ENCODE measurements around the gene SLC34A3.
A peak's percentile ranks its signal among the peaks of the same experiment; 100 is the strongest.
"Not testable (repeated sequence)": the region's sequence is repeated elsewhere in the genome, so short reads cannot be mapped to it uniquely, and the experiment has no call there.

Gene SLC34A3

DNA sequence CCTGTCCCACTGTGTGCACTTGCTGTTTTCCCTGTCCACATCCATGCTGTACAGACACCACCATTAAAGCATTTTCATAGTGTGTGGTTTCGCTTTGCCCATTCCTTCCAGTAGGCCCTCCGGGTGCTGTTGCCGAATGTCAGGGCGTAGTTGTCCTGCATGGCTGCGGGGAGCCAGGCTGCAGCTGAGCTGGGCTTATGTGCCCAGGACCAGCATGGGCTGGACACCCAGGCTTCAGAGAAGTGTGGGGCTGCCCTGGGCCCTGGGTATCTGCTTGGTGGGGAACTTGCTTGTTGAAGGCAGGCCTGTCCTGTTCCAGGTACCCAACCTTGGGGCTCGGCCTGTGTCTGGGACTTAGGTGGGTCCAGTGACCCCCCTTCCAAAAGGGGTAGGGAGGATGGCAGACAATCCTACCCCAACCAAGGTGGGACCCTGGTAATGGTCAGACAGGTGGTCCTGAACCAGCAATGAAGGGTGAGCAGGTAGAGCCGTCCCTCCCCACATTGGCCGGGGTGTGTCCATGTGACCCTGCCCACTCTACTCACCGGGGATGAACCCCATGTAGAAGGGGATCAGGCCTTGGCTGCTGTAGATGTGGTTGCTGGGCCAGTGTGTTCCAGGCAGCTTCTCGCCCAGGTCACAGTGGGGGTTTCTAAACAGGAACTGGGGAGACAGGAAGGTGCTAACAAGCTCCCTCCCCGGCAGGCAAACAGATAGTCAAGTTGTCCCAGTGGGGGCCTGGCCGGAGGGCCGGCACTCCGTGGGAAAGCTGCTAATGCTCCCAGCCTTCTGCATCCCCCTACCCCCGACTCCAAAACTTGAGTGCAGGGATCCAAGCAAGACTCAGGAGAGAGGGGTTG, 13.2 kb downstream of the SLC34A3 start:
- DNase-seq = no peak

DNA sequence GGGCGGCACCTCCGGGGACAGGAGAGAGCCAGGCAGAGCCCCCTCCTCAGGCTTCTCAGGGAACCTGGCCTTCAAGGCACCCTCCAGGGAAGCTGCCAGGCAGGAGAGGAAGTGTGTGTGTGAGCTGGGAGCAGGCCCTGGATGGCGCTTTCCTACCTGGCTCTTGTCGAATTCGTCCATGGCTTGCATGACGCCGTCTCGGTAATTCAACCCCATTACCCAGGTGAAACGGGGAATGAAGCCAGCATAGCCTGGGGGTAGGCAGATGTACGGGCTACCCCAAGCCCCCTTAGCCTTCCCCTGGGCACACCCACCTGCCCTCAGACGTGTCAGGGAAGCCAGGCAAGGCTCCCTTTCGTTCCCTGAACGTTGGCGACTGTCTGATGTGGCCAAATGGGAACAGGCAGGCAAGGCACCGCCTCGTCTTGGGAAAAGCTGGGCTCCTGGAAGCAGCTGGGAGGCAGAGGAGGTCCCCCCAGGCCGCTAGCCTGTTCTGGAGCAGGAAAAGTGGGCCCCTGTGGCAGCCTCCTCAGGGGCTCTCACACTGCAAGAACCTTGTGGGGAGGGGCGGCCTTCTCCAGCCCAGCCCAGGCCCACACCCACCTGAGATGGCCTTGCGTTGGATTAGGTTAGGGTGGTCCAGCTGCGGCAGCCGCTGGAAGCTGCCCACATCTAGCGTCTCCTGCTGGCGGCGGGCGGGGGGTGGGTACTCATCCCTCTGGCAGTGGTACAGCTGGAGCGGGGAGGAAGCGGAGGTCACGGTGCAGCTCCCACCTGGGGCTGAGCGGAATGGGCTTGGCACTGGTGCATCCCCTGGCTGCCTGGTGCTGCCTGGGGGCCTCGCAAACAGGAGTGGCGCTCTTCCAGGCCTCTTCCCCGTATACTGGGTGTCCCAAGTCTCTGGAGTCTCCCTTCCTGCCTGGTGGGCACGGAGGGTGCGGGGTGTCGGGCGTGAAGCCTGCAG, 14.1 kb downstream of the SLC34A3 start:
- DNase-seq = no peak

DNA sequence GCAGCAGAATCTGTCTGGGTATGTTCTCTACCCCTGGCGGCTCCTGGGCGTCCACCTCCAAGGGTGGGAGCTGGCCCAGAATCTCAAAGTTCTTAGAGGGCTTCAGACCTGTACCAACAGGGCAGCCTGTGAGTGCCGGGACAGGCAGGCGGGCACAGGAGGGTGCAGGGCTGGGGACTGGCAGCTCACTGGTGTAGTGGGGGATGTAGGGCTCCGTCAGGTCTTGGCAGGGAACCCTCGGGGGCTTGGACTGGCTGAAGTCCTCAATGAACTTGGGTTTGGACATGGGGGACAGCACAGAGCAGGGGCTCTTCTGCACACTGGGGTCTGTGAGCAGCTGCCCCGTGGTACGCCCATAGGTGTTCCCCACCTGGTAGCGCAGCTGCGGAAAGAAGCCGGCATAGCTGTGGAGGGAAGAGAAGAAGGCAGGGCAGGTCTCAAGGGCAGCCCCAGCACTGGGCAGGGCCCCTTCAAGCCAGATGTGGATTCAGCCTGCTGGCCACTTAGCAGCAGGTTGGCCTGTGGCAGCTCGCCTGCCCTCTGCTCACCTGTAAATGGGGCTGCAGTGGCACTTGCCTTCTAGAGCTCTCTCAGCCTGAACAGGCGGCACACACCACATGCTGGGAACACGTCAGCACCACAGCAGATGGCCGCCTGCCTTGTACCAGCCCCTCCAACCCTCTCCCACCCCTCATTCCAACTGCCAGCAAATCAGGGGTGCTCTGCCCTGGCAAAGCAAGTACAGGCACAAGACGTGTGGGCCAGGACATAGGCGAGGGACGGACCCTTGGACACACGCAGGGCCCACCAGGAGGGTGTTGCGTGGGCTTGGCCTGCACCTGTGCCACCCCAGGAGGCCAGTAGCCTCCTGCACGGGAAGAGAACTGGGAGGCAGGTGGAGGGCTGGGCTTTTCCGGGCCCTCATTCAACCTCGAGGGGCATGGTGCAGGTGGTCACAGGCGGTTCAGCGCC, 15.0 kb downstream of the SLC34A3 start:
- DNase-seq = no peak

DNA sequence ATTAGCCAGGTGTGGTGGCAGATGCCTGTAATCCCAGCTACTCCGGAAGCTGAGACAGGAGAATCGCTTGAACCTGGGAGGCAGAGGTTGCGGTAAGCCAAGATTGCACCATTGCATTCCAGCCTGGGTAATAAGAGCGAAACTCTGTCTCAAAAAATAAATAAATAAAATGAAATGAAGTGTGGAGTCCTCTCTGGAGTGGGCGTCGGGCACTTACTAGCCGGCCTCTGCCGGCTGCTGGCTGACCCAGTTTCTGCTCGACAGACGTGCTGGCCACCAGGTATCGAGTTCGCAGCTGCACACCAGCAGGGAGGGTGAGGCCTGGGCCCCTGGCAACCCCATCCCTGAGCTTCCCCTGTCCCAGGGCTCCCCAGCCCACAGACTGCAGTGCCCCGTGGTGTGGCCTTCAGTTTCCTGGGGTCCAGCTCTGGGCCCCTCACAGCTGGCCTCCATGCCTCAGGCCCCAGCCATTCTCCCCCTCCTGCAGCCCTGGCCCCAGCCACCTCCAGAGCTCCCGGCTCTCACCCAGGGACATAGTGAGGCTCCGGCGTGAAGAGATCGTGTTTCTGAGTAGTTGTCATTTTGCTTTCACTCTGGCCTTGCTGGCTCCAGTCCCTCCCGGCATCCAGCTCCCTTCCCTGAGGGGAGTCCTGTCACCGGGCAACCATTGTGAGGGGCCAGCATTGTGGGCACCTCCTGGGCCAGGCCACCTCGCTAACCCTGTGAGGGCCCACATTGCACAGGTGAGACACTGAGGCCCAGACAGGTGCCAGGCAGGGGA, 16.6 kb downstream of the SLC34A3 start:
- DNase-seq = no peak

DNA sequence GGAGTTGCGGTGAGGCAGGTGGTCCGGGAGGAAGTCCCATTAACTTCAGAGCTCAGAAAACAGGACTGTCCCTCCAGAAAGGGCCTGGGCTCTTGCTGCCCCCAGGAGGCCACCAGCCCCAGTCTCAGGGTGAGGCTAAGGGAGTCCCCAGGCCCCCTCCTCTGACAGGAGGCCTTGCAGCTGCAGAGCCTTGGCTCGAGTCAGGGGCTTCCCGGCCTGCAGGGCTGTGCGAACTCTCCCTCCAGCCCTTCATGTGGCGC, 17.1 kb downstream of the SLC34A3 start:
- no peak for DNase-seq

DNA sequence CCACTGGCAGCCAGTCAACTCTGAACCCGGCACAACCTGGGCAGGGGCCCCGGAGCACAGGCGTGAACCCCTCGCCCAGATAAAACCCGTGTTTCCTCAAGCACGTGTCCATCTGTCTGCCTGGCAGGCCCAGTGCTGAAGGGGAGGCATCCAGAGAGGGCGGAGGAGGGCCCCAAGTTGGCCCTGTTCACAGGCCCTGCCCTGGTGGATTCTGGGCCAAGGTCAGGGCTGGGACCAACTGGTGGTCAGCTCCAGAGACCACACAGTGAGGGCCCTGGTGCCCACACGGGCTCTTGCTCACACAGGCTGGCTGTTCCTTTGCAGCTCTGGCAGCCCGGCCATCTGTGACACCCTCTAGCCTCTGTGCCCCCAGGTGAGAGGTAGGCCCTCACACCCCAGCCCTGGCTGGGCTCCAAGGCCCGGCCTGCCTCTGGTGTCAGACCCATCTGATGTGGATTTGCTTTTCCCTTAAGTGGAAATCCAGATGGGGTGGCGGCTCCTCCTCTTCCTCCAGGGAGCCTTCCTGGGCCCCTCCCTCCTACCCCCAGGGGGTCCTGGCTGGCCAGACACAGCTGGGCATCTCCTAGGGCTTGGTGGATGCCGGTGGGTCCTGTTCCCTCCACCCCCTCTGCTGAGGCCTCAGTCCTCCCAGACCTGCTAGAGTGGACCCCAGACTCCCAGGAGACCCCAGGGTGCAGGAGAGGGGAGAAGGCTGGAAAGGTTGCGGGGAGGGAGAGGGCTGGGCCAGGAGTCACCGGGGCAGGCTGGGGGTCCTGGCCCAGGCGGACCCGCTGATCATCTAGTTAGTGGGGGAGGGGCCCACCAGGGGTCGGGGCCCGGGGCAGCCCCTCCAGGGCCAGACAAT, 19.9 kb downstream of the SLC34A3 start:
- DNase-seq = no peak

DNA sequence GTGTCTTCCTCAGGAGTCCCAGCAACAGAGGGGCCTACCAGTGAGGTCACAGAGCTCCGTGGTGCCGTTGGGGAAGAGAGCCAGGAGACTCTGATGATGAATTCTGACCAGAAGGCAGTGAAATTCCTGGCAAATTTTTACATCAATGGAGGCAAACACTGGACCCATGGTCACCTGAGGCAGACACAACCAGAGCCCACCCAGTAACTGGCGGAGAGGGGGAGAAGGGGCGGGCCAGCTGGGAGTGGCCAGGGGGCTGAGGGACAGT, 20.4 kb downstream of the SLC34A3 start, which contains the start of gene STPG3:
Gene STPG3, plus strand, starts transcription at position 93 of the 268 bp plus-strand sequence. Its CDS starts 1 bp downstream, at position 94.
- no peak for DNase-seq

DNA sequence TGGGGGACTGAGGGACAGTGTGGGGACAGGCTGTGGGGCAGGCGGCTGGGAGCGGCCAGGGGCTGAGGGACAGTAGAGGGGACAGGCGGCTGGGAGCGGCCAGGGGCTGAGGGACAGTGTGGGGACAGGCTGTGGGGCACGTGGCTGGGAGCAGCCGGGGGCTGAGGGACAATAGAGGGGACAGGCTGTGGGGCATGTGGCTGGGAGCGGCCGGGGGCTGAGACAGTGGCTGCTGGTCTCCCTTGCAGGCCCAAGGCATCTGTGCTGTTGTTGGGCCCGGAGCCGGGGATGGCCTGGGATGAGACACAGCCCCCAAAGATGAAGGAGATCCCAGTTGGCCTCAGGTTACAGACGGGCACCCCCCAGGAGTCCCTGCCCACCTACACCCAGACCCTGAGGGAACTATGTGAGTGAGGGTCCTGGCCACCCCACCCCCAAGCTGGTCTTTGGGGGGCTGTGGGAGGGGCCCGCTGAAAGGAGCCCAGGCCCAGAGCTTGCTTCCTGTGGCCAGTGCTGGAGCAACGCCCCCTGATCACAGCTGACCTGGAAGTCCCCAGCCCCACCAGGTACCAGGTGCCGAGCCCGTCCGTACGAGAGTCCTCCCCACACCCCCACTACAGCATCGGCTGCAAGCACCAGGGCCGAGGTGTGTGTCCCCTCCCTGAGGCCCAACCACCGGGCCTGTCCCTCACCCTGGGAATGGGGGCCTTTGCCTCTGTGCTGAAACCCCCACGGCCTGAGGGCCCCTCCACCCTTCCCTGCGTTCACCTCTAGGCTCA, 21.0 kb downstream of the SLC34A3 start:
- DNase-seq = no peak

DNA sequence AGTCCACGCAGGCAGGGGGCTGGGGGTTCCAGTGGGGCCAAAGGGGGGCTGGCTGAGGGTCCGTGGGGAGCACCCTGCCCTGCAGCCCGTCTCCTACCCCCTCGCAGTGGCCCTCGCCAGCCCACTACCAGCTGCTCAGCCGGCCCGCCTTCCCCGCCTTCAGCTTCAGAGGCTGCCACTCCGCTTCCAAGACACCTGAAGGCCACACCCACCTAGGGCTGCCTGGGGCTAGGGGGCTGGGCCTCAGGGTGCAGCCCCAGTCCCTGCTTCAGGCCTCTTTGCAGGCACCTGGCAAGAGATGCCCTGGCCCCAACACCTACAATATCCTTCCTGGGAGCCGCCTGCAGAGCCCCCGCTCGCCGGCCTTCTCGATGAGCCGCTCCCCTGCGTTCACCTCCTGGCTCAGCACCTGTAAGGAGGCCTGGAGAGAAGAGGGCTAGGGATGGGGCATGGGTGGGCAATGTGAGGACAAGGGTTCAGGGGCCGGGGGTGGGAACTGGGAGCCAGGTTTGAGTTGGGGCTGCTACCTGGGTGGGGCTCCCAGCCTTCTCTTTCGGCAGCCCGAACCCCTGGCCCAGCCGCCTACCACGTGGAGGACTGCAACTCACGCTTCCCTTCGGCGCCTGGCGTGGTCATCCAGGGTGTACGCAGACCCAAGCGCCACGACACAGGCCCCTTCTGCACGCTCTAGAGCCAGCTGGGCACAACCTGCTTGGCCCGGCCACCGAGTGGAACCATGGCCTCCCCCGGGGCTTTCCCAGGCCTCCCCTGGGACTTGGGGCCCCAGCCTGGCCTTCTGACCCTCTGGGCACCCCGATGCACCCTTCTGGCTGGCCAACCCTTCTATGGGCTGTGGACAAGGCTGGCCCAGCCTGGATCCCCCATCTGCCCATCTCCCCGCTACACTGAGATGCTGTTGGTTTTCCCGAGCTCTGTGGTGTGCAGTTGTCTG, 22.1 kb downstream of the SLC34A3 start:
- no peak for DNase-seq

DNA sequence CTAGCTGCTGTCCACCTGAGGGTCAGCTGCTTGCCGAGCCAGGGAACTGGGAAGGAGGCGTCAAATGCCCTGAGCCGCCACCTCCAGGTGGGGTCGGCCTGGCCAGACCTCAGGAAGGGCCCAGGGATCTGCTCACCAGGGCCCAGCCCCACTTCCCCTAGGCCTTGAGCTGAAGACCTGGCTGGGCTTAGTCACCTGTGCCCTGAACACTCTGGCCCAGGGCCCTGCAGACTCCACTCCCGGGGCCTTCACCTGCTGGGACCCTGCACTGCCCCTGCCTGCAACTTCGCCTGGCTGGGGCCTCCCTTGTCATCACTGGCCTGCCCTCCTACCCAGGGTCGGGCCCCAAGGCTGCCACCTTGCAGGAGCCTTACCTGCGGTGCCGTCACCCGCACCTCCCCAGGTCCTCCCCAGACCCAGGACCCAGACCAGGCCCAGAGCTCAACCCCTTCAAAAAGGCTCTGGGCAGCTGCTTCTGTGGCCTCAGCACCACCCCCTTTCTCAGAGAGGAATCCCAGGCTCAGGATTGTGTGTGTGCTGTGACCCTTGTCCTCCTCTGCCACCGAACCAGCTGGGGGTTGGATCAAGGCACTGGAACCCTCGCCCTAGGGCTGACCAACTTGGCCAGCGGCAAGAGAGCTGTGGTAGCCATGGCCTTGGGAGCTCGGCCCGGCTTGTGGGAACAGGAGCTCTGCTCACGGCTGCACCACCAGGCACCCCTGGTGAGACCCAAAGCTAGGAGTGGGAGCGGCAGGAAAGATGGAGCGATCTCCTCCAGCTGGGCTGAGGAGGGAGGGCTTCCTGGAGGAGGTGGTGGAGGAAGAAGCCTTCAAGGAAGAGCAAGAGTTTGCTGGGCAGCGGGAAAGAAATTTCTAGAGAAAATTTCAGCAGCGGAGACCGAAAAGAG, 23.3 kb downstream of the SLC34A3 start:
- DNase-seq = no peak

DNA sequence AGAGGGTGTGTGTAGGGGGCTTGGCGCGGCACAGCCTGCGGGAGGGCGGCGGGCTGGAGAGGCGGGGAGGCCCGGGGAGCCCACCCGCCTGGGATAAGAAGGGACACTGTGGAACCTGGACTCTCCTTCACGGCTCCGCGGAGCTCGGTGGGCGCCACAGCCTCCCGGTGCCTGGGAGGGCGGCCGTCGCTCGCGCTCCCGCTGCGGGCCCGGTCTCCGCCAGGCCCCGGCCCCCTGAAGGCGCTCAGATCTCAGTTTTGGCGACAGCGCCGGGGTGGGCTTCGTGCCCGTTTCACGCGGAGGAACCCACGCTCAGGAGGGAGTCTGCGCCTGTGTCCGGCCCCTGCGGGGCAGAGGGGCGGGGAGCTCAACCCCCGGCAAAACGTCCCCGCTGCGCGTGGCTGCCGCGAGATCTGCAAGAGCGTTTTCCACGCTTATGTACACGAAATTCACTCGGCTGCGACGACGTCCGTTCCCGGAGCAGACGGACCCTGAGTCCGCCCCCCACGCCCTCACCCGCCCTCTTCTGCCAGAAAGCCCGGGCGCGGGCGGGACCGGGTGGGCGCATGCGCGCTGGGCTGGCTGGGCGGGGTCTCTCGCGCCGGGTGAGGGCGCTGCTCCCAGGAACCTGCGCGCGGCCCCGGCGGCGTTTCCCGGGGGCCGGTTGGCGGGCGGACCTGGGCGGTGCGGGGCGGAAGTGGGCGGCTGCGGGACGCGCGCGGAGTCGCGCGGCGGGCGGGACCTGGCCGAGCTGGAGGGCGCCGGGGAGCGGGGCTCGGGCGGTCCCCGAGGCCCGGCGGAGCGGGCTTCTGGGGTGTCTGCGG, 24.1 kb downstream of the SLC34A3 start, which contains the start of gene NELFB:
Gene NELFB, plus strand, starts transcription at position 704 of the 824 bp plus-strand sequence.
- peak; percentile 90 for DNase-seq

DNA sequence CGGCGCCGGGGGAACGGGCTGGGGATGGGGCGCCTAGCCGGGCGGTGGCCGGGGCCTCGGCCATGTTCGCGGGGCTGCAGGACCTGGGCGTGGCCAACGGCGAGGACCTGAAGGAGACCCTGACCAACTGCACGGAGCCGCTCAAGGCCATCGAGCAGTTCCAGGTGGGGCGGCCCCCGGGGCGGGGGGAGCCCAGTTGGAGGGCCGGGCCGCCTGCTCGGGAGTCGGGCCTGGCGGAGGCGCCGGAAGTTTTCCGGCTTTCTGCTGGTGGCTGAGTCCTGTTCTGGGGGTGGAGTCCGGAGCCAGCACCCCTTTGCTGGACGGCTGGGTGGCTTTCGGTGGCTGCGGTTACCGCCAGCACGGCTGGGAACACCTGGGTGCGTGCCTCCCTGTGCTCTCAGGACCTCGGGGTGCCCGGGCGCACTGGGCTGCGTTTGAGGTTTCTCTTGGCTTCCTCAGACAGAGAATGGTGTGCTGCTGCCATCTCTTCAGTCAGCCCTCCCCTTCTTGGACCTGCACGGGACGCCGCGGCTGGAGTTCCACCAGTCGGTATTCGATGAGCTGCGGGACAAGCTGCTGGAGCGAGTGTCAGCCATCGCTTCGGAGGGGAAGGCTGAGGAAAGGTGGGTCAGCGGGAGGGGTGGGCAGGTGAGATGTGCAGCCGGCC, 24.9 kb downstream of the SLC34A3 start:
- DNase-seq = no peak

DNA sequence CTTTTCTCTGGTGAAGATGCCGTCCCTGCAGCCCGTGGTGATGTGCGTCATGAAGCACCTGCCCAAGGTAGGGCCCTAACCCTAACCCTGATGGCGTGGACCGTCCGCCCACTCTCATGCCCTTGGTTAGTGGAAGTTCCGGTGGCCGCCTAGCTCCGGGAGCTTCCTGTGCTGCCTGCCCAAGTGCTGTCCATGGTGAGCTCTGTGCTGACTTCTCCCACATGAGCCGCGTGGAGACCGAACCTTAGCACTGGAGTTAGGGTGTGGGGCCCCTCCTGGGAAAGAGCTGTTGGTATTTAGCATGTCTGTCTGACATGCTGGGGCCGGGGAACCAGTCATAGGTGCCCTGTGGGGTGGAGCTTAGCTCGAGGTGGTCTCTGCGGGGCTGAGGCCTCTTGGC, 25.7 kb downstream of the SLC34A3 start:
- DNase-seq = no peak

DNA sequence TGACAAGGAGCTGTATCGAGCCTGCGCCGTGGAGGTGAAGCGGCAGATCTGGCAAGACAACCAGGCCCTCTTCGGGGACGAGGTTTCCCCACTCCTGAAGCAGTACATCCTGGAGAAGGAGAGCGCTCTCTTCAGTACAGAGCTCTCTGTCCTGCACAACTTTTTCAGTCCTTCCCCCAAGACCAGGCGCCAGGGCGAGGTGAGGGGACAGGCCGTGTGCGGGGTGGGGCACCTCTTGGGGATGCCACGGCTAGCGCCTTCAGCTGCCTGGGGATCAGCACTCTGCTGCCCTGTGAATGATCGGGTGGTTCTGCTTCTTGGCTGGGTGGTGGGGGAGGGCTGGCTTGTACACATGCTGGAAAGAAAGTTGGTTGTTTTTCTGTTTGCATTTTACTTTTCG, 26.2 kb downstream of the SLC34A3 start:
- no peak for DNase-seq

DNA sequence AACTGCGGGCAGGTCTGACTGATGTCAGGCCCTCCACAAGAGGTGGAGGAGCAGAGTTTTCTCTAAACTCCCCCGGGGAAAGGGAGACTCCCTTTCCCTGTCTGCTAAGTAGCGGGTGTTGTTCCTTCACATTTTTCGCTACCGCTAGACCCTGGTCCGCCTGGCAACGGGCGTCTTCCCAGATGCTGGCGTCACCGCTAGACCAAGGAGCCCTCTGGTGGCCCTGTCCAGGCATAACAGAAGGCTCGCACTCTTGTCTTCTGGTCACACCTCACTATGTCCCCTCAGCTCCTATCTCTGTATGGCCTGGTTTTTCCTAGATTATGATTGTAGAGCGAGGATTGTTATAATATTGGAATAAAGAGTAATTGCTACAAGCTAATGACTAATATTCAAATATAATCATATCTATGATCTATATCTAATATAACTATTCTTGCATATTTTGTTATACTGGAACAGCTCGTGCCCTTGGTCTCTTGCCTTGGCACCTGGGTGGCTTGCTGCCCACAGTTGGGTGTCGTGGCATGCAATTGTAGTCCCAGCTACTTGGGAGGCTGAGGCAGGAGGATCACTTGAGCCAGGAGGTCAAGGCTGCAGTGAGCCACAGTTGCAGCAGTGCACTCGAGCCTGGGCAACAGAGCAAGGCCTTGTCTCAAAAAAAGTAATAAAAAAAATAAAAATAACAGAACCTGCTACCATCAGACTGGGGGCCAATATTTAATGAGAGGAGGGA, 31.6 kb downstream of the SLC34A3 start:
- not testable (repeated sequence) for DNase-seq

DNA sequence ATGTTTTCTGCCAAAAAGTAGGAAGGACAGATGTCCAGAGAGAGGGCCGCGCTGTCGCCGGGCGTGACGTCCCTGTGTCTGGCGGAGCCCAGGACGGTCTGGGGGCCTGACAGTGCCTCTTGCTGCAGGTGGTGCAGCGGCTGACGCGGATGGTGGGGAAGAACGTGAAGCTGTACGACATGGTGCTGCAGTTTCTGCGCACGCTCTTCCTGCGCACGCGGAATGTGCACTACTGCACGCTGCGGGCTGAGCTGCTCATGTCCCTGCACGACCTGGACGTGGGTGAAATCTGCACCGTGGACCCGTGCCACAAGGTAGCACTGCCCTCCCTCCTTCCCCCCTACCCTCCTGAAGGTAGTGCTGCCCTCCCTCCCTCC, 32.2 kb downstream of the SLC34A3 start:
- no peak for DNase-seq

Measured in stimulated activated naive CD4-positive, alpha-beta T cell treated with Interleukin-2 at 50 U/mL for 16 hours (primary cell).